Gastroesophageal sphincter (tissue), 3 donors: ENCODE data around the gene SMAGP.

ENCODE experiments used
- POLR2A ChIP-seq, 2 donors: fragments of 450-650 bp; IDR thresholded peaks; one replicate each; pipeline ENCODE4 v1.6.1; 2017; ENCODE audit warnings: antibody characterized with exemption in 2 of 2, mild to moderate bottlenecking in 2 of 2, moderate library complexity in 1 of 2
- POLR2AphosphoS5 ChIP-seq: sonication (generic); formaldehyde crosslinking; IDR thresholded peaks from one replicate; pipeline ENCODE4 v1.6.1; 2017; ENCODE audit warnings: antibody characterized with exemption
- TF ChIP-seq, protein P1 (sequence below), 4 experiments: fragments of 200-600 bp in 2 of 4; fragments of 450-650 bp in 2 of 4; sonication (generic) in 1 of 4; IDR thresholded peaks; one replicate each; pipeline ENCODE4 v1.5.1; 2017 to 2019; ENCODE audit warnings: antibody characterized with exemption in 4 of 4, mild to moderate bottlenecking in 2 of 4, moderate library complexity in 2 of 4

GRCh38 chr12:51254536-51254935 is 15.7 kb downstream of the SMAGP start:
- TF ChIP-seq POLR2A (IDR thresholded peaks at IDR 0.05) (no peak), POLR2AphosphoS5 (no peak)
- TF ChIP-seq, protein P1, sequence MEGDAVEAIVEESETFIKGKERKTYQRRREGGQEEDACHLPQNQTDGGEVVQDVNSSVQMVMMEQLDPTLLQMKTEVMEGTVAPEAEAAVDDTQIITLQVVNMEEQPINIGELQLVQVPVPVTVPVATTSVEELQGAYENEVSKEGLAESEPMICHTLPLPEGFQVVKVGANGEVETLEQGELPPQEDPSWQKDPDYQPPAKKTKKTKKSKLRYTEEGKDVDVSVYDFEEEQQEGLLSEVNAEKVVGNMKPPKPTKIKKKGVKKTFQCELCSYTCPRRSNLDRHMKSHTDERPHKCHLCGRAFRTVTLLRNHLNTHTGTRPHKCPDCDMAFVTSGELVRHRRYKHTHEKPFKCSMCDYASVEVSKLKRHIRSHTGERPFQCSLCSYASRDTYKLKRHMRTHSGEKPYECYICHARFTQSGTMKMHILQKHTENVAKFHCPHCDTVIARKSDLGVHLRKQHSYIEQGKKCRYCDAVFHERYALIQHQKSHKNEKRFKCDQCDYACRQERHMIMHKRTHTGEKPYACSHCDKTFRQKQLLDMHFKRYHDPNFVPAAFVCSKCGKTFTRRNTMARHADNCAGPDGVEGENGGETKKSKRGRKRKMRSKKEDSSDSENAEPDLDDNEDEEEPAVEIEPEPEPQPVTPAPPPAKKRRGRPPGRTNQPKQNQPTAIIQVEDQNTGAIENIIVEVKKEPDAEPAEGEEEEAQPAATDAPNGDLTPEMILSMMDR (IDR thresholded peaks at IDR 0.05), result no peak
